K562 (cell line): ENCODE results near the gene SEC24C. TPM values are rescaled to one million over a fixed set of nuclear protein-coding genes. Genes with fewer than 3 reads are reported as not detected.
A peak's percentile ranks its signal among the peaks of the same experiment; 100 is the strongest.

Source experiments
- ATAC-seq: fragments of 200-7000 bp; cut with Tn5 transposase; 3 replicates; pipeline ENCODE4 v1.9.1; 2020; ENCODE audit warnings: moderate library complexity
- BruUV-seq: library from RNA; stranded (reverse); fragments of 400-500 nt; replicated peaks from 2 replicates; lab custom pipeline; 2021; lab: Mats Ljungman, UMichigan
- CTCF ChIA-PET: fragments of 300-600 bp; formaldehyde crosslinking; extraction: SDS; loops from one replicate; lab custom pipeline; 2021; ENCODE audit warnings: low intra/inter-chr PET ratio; lab: Yijun Ruan, JAX
- POLR2A ChIA-PET: fragments of 300-600, 350-650 bp; sonication (Branson Sonifier 250); formaldehyde crosslinking; extraction: SDS; loops from one replicate; lab custom pipeline; 2021; ENCODE audit warnings: antibody characterized with exemption, inconsistent platforms; lab: Yijun Ruan, JAX
- DNase-seq, 4 experiments: peaks; one replicate each; pipeline versions ENCODE4 v3.0.0 to v3.0.0-alpha.2; 2011 to 2018; ENCODE audit warnings: low spot score in 3 of 4, mixed read lengths in 3 of 4; ENCODE audit errors: extremely low read depth in 1 of 4
- FAIRE-seq: peaks from 2 replicates; lab custom pipeline; 2011; peaks lifted over from hg19 to GRCh38; lab: Jason Lieb, UNC
- H2AFZ ChIP-seq: 2 replicates; pipeline ENCODE4 v1.6.0; 2011; ENCODE audit warnings: low read depth, low read length, control low read depth, inconsistent platforms
- H3K27ac ChIP-seq: fragments of 200-600 bp; 3 replicates; pipeline ENCODE4 v1.8.0; 2011; ENCODE audit warnings: low read depth, mild to moderate bottlenecking, control low read depth, inconsistent platforms, low read length, moderate library complexity, mixed read lengths; ENCODE audit errors: extremely low read depth
- H3K27me3 ChIP-seq, 2 experiments: fragments of 300-600 bp in 1 of 2; 2 replicates in 1 of 2; 3 replicates in 1 of 2; pipeline versions ENCODE4 v1.6.0 to v1.8.0; 2011; ENCODE audit warnings: inconsistent platforms in 2 of 2, low read length in 2 of 2, mild to moderate bottlenecking in 1 of 2, mixed read lengths in 1 of 2, moderate library complexity in 1 of 2; ENCODE audit not compliant: control insufficient read depth in 2 of 2, insufficient read depth in 2 of 2
- H3K36me3 ChIP-seq: fragments of 300-600 bp; 3 replicates; pipeline ENCODE4 v1.8.0; 2011; ENCODE audit warnings: mild to moderate bottlenecking, low read length, inconsistent platforms; ENCODE audit not compliant: control insufficient read depth, insufficient read depth
- H3K4me1 ChIP-seq, 2 experiments: fragments of 200-600 bp in 1 of 2; replicated peaks in 1 of 2; 2 replicates in 1 of 2; 3 replicates in 1 of 2; pipeline versions ENCODE4 v1.5.1 to v1.8.0; 2011; ENCODE audit warnings: inconsistent platforms in 2 of 2, low read length in 2 of 2, mild to moderate bottlenecking in 1 of 2, mixed read lengths in 1 of 2, moderate library complexity in 1 of 2; ENCODE audit not compliant: control insufficient read depth in 2 of 2, insufficient read depth in 2 of 2
- H3K4me2 ChIP-seq: 2 replicates; pipeline ENCODE4 v1.6.1; 2011; ENCODE audit warnings: low read length, control low read depth, inconsistent platforms, mixed read lengths; ENCODE audit not compliant: insufficient read depth
- H3K4me3 ChIP-seq: fragments of 200-600 bp; sonication (generic), shearing (Covaris generic); 2 replicates; pipeline ENCODE4 v1.5.1; 2016; ENCODE audit warnings: control low read depth, inconsistent platforms
- H3K79me2 ChIP-seq: fragments of 200-600 bp; 3 replicates; pipeline ENCODE4 v1.8.0; 2011; ENCODE audit warnings: low read length, inconsistent platforms; ENCODE audit not compliant: control insufficient read depth, insufficient read depth
- H3K9ac ChIP-seq, 2 experiments: 2 replicates each; pipeline versions ENCODE4 v1.6.0 to v1.6.1; 2011; ENCODE audit warnings: low read depth in 2 of 2, low read length in 2 of 2, control low read depth in 1 of 2, inconsistent platforms in 1 of 2, mild to moderate bottlenecking in 1 of 2, mixed read lengths in 1 of 2; ENCODE audit not compliant: insufficient read depth in 1 of 2
- H3K9me1 ChIP-seq: one replicate; pipeline ENCODE4 v1.6.0; 2011; ENCODE audit warnings: inconsistent platforms, mild to moderate bottlenecking, low read length, moderate library complexity; ENCODE audit not compliant: control insufficient read depth, insufficient read depth
- H3K9me3 ChIP-seq: replicated peaks from 2 replicates; pipeline ENCODE4 v1.5.1; 2011; ENCODE audit warnings: low read depth, low read length, inconsistent platforms; ENCODE audit not compliant: control insufficient read depth, insufficient read depth
- H4K20me1 ChIP-seq: replicated peaks from 2 replicates; pipeline ENCODE4 v1.6.1; 2011; ENCODE audit warnings: low read length, inconsistent platforms, mixed read lengths; ENCODE audit not compliant: control insufficient read depth, insufficient read depth
- CHCHD3 ChIP-seq: fragments of 250-450 bp; sonication (Bioruptor Pico); IDR thresholded peaks from 2 replicates; pipeline ENCODE4 v2.1.2; 2022; ENCODE audit warnings: mild to moderate bottlenecking
- DMBX1 ChIP-seq: fragments of 250-450 bp; sonication (Bioruptor Pico); IDR thresholded peaks from 2 replicates; pipeline ENCODE4 v1.8.0; 2022; ENCODE audit warnings: inconsistent platforms, mild to moderate bottlenecking, moderate library complexity, borderline replicate concordance
- E2F6 ChIP-seq, 2 experiments: IDR thresholded peaks; 2 replicates each; pipeline ENCODE4 v1.6.1; 2011; ENCODE audit warnings: borderline replicate concordance in 1 of 2, control low read depth in 1 of 2, low read depth in 1 of 2, low read length in 1 of 2, mild to moderate bottlenecking in 1 of 2, mixed read lengths in 1 of 2, moderate library complexity in 1 of 2; ENCODE audit not compliant: insufficient read depth in 1 of 2, insufficient read length in 1 of 2, poor library complexity in 1 of 2, severe bottlenecking in 1 of 2; ENCODE audit errors: extremely low read depth in 1 of 2
- HSF4 ChIP-seq: fragments of 250-450 bp; sonication (Bioruptor Pico); IDR thresholded peaks from 2 replicates; pipeline ENCODE4 v2.1.2; 2022; ENCODE audit warnings: mild to moderate bottlenecking, moderate library complexity, borderline replicate concordance
- LARP7 ChIP-seq: fragments of 450-650 bp; IDR thresholded peaks from 2 replicates; pipeline ENCODE4 v1.6.1; 2016
- LEF1 ChIP-seq: fragments of 450-650 bp; IDR thresholded peaks from 2 replicates; pipeline ENCODE4 v1.6.1; 2016; ENCODE audit warnings: mild to moderate bottlenecking
- PCBP1 ChIP-seq: fragments of 200-400 bp; formaldehyde crosslinking; IDR thresholded peaks from 2 replicates; pipeline ENCODE4 v1.6.1; 2018; ENCODE audit warnings: mild to moderate bottlenecking, low read depth, low read length; ENCODE audit not compliant: poor library complexity, severe bottlenecking
- PHTF2 ChIP-seq: fragments of 250-450 bp; sonication (Bioruptor Pico); IDR thresholded peaks from 2 replicates; pipeline ENCODE4 v1.5.0; 2021; ENCODE audit warnings: mild to moderate bottlenecking
- PTTG1 ChIP-seq: fragments of 450-650 bp; IDR thresholded peaks from 2 replicates; pipeline ENCODE4 v1.6.1; 2016; ENCODE audit warnings: low read depth, mild to moderate bottlenecking, missing genetic modification characterization, missing compliant biosample characterization
- XRCC4 ChIP-seq: IDR thresholded peaks from one replicate; pipeline ENCODE4 v1.6.1; 2011; ENCODE audit not compliant: insufficient read depth, insufficient read length; ENCODE audit errors: extremely low read depth
- ZNF408 ChIP-seq: fragments of 250-450 bp; sonication (Bioruptor Pico); IDR thresholded peaks from 2 replicates; pipeline ENCODE4 v1.4.0; 2020; ENCODE audit warnings: low read depth, mild to moderate bottlenecking, moderate library complexity
- ZNF592 ChIP-seq: fragments of 450-650 bp; IDR thresholded peaks from 2 replicates; pipeline ENCODE4 v1.6.1; 2017; ENCODE audit warnings: antibody characterized with exemption, mild to moderate bottlenecking
- WGBS: fragments of 100-300 bp; shearing (Covaris generic); methylation state at CpG from one replicate; pipeline ENCODE4 v1.1.6; 2016; ENCODE audit warnings: low coverage, mixed read lengths; ENCODE audit not compliant: insufficient coverage; ENCODE audit errors: missing lambda C conversion rate; 5-methylcytosine and 5-hydroxymethylcytosine counted together
- in situ Hi-C: fragments of 300-500 bp; cut with MboI; formaldehyde crosslinking; loops from 4 replicates; pipeline ENCODE4 v1.15.0; 2018; ENCODE audit warnings: inconsistent platforms, mixed read lengths
- intact Hi-C: fragments of 100-400 bp; cut with micrococcal nuclease; formaldehyde crosslinking; loops from 2 replicates; pipeline ENCODE4 v1.14.2; 2022
- polyA plus RNA-seq, 8 experiments: library from polyadenylated mRNA; depleted of rRNA in 4 of 8; stranded (reverse) in 5 of 8; unstranded in 3 of 8; fragments of >200 nt; fragmentation: Nextera tagmentation in 2 of 8; fragmentation: Illumina TruSeq in 1 of 8; extraction: Ambion mirVana in 2 of 8; extraction: Trizol in 1 of 8; gene quantifications; 2 replicates each; pipeline versions ENCODE4 v1.2.1 to v1.2.3, GENCODE V29; 2011 to 2014; ENCODE audit warnings: inconsistent platforms in 1 of 8, missing spikeins in 1 of 8
- total RNA-seq, 7 experiments: library from RNA; depleted of rRNA in 6 of 7; stranded (reverse); fragments of >200 nt in 6 of 7; fragmentation: Illumina TruSeq in 2 of 7; extraction: Trizol in 2 of 7; gene quantifications; 2 replicates each; pipeline versions ENCODE4 v1.2.1 to v1.2.3, GENCODE V29; 2011 to 2021; ENCODE audit warnings: low replicate concordance in 1 of 7
- TF ChIP-seq, protein P1 (sequence below): fragments of 250-450 bp; sonication (Bioruptor Pico); IDR thresholded peaks from 2 replicates; pipeline ENCODE4 v1.4.0; 2020; ENCODE audit warnings: mild to moderate bottlenecking, moderate library complexity

SEC24C gene
- total and polyA plus RNA-seq, 9 of the 15 experiments (the other 6 are each of a cell fraction or from before 2014, with no cell fraction given) = 19.0 to 115 (median 70.5) TPM

DNA sequence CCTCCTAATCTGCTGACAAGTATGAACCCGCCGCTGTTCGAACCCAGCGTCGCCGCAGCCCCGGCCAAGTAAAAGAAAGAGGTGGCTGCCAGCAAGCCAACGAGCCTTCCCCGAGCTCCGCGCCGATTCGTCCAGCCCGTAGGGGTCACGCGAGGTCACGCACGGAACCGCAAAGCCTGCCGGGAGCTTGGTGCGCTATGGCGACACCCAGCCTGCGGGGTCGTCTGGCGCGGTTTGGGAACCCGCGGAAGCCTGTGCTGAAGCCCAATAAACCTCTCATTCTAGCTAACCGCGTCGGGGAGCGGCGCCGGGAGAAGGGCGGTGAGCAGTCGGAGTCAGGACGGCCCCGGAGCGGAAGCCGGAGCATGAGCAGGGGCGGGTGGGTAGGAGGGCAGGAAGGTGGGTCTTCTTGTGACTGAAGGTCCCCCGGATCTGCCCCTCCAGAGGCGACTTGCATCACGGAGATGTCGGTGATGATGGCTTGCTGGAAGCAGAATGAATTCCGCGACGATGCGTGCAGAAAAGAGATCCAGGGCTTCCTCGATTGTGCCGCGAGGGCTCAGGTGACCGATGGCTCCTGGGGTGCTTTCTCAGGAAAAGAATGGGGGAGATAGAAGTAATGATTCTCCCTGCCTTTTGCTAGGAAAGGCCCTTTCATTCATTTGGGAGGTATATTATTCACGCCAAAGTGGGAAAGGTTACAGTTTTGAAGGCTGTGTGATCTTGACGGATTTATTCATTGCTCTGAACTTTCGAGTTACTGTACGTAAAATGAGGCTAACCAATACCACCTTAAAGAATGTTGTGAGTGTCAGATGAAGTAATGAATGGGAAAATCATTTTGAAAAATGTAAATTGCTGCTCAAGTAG lies 37.9 kb downstream of the SEC24C start, which contains the start of gene CHCHD1:
CHCHD1 (plus strand) TSS at position 170 of the 870 bp plus-strand sequence; CDS start at position 198, 28 bp downstream.
- CTCF ChIA-PET = no interaction called here
- Histone ChIP-seq H2AFZ (peak within 1 kb of the TSS; percentile 94), H3K9ac (peak within 1 kb of the TSS; percentile 95 to 96), H3K79me2 (peaks cover 86% of the 10 kb centered on the region), H3K4me3 (peak within 1 kb of the TSS; percentile 81), H3K27me3 (no peaks in the 10 kb centered on the region), H3K27ac (peak within 1 kb of the TSS; percentile 92), H3K9me1 (no peaks in the 10 kb centered on the region), H3K4me1 (peaks cover 17 to 34% of the 10 kb centered on the region in 2 experiments), H3K9me3 (no peaks in the 10 kb centered on the region), H3K4me2 (peak within 1 kb of the TSS; percentile 96), H4K20me1 (no peaks in the 10 kb centered on the region; the same call in 1 of the 2 replicates), H3K36me3 (peaks cover 39% of the 10 kb centered on the region)
- FAIRE-seq = peak; percentile 88
- in situ Hi-C loops (no loop called here), intact Hi-C loops (loop anchor here (10.0 kb wide), 1 partner anchor 323 kb away; no protein-coding TSS in a partner anchor)
- under 1% methylated on average over 54 of the region's 57 CpGs for WGBS
- ATAC-seq = peak; percentile 82
- peak; percentile 88 to 98 (median 92) for DNase-seq
- POLR2A ChIA-PET = interaction anchor here (0.6 to 6.7 kb wide), 21 partner anchors 11 to 340 kb away, joined by 3 to 113 read pairs (median 4); a partner anchor contains a TSS
- BruUV-seq = no TSS peak
- TF ChIP-seq DMBX1 (CRISPR knock-in tag) (peak; percentile 37; the same call in 1 of the 2 replicates), CHCHD3 (no peak), ZNF408 (CRISPR knock-in tag) (no peak), PTTG1 (no peak), XRCC4 (no peak), HSF4 (CRISPR knock-in tag) (peak; percentile 15; the same call in 1 of the 2 replicates), ZNF592 (peak; percentile 90), LARP7 (no peak), E2F6 (IDR thresholded peaks at IDR 0.05; ENCODE audit: borderline replicate concordance in 1 of 2, extremely low read depth in 1 of 2, insufficient read depth in 1 of 2, insufficient read length in 1 of 2, low read depth in 1 of 2, low read length in 1 of 2, poor library complexity in 1 of 2, severe bottlenecking in 1 of 2) (peak; percentile 35 to 36), LEF1 (no peak), PHTF2 (no peak), PCBP1 (no peak)
- TF ChIP-seq, protein P1, sequence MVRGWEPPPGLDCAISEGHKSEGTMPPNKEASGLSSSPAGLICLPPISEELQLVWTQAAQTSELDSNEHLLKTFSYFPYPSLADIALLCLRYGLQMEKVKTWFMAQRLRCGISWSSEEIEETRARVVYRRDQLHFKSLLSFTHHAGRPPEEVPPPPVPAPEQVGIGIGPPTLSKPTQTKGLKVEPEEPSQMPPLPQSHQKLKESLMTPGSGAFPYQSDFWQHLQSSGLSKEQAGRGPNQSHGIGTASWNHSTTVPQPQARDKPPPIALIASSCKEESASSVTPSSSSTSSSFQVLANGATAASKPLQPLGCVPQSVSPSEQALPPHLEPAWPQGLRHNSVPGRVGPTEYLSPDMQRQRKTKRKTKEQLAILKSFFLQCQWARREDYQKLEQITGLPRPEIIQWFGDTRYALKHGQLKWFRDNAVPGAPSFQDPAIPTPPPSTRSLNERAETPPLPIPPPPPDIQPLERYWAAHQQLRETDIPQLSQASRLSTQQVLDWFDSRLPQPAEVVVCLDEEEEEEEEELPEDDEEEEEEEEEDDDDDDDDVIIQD (CRISPR knock-in tag) = no peak
